Activated CD8-positive, alpha-beta memory T cell treated with anti-CD3 and anti-CD28 coated beads for 48 hours (primary cell): ENCODE results near the gene ATXN2.
A peak's percentile ranks its signal among the peaks of the same experiment; 100 is the strongest.
"Not testable (repeated sequence)": the region's sequence is repeated elsewhere in the genome, so short reads cannot be mapped to it uniquely, and the experiment has no call there.

Experiments used
- DNase-seq, 3 experiments: peaks; one replicate each; pipeline ENCODE4 v3.0.0-alpha.2; 2020; ENCODE audit warnings: low read depth in 2 of 3, low spot score in 2 of 3

ATXN2 gene

DNA sequence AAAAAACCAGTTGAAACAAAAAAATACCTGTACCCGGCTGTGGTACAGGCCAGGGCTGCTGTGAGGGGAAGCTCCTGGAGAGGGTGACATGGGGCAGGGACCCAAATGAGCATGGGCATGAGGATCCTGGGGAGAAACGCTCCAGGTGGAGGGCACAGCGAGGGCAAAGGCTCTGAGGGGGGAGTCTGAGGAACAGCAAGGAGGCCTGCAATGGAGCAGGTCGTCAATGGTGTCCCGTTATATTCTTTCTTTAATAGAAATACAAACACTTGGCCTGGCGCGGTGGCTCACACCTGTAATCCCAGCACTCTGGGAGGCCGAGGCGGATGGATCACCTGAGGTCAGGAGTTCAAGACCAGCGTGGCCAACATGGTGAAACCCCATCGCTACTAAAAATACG is 1.9 kb upstream of the ATXN2 start:
- DNase-seq: not testable (repeated sequence)

DNA sequence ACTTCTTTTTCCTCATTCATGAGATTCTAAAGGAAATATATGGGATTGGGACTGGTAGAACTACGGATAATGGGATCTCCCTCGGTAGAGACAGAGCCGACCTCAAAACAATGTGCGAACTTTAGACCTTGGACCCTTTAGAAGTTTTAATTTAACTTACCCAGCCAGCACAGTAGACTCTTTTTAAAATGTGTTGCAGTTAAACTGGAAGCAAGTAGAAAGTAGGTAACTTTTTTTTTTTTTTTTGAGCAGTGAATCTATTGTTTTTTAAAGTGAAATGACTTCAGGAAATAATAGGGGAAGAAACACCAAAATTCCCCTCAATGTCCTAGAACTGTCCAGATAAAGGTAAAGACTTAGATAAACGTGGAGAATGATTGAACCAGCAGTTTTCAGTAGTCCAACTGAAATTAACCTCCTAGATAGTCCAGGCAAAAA is 1.1 kb upstream of the ATXN2 start:
- no peak for DNase-seq

DNA sequence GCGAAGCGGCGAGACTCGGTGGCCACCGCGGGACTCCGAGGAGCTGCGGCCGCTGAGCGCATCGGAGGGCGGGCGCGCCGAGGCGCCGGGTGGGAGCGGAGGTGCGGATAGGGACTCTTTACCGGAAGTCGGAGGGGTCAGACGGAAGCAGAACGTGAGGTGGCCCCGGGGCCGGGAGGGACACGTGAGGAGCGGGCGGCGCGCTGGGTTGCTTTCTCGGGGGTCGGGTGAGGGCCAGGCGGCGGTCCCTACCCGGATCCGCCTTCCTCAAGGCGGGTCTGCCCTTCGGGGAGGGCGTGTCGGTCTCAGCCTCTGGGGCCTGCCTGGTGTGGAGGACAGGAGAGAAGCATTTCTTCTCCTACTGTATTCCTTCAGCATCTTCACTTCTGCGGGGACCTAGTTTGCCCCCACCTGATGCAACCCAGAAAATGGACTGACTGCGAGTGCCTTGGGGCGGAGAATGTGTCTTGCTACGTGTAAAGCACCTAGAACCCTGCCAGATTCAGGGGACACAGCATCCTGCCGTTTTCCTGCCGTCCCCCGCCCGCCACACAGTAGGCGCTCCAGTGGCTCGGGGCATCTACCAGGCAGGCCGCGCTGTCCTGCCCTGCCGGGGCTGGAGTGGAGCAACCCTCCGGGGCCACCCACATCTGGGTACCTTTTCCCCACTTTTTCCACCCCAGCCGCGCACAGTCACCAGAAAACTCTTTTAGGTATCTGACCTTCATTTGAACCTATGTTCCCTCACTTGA is 514 bp upstream of the ATXN2 start:
- DNase-seq: peak; percentile 80 to 90 (median 81)

DNA sequence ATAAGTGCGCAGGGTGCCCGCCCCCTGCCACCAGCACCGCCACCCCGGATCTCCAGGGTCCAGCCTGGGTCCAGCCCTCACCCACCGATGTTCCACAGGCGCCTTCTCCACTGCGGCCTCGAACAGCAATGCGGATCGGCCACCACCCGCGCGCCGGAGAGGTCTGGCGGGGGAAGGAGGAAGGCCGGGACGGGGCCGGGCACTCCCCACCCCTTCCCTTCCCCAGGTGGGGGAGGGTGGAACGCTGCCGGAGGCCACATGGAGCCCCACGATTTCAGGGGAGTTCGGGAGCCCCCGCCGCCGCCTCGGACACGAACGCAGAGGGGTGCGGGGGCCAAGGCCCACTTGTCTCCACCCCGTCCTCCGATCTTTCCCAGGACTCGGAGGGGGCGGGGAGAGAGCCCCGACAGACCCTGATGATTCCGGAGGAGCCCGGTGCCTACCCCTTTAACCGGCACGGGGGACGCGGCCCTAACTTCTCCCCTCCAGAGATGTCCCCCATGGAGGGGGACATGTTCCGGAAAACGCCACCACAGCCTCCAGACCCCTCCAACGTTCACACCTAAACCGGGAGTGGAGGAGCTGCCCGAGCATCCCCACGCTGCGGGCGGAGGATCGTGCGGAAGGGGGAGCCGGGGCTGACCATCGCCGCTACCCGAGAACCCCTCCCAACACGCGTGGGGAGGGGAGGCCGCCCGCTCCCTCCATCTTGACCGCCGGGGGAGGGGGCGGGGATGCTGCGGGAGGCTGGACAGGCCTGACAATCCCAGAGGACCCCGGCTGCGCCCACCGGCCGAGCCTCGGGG is 1.1 kb downstream of the ATXN2 start:
- DNase-seq: peak in 2 of 3 experiments; percentile 8 to 15

DNA sequence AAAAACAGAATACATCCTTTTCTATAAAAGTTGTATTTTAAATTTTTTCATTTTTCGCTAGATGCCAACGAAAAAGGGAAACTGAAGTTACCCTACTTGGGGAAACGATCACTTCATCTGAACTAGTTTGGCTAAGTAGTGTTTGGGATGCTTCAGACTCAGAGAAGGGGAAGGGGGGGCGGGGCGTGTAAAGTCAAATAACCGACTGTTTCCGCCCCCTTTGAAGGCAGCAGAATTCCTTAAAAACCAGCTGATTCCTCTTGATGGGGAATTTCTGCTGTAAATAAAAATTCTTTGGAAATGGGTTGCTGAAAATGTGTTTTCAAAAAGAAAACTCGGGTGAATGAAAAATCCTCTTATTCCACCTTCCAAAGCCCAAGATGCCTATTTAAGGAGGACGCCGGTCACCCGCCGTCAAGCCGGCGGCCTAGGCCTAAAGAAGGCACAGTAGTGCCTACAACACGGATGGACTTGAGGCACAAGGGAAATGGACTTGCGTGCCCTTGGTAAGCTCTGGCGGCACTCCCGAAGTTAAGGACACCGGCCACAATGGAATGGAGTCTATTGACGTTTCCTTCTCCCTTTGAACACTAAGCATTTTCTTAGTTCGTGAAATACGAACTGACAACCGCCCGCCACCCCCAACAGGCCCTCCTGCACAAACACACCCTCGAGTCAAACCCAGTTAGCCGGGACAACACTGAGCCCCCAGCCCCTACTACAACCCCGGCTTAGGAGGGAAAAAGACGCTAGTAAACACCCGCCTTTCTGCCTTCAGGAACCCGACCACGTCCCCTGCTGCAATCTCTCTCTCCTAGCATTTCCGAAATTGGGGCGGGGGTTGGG is 1.9 kb downstream of the ATXN2 start:
- DNase-seq: peak in 2 of 3 experiments; percentile 2 to 5

DNA sequence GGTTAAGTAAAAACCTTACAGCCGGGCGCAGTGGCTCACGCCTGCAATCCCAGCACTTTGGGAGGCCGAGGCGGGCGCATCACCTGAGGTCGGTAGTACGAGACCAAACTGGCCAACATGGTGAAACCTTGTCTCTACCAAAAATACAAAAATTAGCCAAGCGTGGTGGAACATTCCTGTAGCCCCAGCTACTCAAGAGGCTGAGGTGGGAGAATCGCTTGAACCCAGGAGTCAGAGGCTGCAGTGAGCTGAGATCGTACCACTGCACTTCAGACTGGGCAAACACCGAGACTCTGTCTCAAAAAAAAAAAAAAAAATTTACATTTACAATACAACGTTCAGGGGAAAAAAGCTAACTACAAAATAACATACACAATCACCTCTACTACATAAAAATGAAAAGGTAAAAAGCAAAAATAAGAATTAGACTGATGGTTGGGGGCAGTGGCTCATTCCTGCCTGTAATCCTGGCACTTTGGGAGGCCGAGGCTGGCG is 3.7 kb downstream of the ATXN2 start:
- DNase-seq: not testable (repeated sequence)

DNA sequence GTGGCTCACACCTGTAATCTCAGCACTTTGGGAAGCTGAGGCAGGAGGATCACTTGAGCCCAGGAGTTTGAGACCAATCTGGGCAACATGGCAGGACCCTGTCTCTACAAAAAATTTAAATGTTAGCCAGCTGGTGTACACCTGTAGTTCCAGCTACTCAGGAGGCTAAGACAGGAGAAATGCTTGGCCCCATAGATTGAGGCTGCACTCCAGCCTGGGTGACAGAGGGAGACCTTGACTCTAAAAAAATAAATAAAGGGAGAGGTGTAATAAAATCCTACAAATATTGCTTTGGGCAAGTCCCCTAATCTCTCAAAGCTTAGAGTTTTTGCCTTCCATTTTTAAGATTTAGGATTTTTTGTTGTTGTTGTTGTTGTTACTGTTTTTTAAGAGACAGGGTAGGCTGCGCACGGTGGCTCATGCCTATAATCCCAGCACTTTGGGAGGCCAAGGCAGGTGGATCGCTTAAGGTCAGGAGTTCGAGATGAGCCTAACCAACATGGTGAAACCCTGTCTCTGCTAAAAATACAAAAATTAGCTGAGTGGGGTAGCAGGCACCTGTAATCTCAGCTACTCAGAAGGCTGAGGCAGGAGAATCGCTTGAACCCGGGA is 7.6 kb downstream of the ATXN2 start:
- DNase-seq: not testable (repeated sequence)

DNA sequence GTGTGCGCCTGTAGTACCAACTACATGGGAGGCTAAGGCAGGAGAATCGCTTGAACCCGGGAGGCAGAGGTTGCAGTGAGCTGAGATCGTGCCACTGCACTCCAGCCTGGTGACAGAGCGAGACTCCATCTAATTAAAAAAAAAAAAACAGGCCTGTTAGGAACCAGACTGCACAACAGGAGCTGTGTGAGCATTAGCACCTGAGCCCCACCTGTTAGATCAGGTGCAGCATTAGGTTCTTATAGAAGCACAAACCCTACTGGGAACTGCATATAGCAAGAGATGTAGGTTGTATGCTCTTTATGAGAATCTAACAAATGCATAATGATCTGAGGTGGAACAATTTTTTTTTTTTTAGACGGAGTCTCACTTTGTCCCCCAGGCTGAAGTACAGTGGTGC is 8.6 kb downstream of the ATXN2 start:
- DNase-seq: no peak

DNA sequence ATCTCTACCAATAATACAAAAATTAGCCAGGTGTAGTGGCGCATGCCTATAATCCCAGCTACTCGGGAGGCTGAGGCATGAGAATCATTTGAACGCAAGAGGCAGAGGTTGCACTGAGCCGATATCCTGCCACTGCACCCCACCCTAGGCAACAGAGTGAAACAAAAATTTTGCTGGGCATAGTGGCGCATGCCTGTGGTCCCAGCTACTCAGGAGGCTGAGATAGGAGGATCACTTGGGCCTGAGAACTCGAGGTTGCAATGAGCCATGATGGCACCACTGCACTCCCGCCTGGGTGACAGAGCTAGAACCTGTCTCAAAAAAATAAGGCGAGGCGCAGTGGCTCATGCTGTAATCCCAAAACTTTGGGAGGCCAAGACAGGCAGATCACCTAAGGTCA is 9.5 kb downstream of the ATXN2 start:
- no peak for DNase-seq

DNA sequence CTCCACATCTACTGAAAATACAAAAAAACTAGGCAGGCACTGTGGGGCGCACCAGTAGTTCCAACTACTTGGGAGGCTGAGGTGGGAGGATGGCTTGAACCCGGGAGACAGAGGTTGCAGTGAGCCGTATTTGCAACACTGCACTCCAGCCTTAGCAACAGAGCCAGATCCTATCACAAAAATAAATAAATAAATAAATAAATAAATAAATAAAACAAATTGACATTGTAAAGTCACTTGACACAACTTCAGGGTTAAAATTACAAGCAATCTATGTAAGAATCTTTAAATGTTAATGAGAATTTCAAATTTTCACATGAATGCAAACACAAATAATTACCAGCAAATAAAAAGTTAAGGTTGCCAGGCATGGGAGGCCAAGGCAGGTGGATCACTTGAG is 11.1 kb downstream of the ATXN2 start:
- no peak for DNase-seq

DNA sequence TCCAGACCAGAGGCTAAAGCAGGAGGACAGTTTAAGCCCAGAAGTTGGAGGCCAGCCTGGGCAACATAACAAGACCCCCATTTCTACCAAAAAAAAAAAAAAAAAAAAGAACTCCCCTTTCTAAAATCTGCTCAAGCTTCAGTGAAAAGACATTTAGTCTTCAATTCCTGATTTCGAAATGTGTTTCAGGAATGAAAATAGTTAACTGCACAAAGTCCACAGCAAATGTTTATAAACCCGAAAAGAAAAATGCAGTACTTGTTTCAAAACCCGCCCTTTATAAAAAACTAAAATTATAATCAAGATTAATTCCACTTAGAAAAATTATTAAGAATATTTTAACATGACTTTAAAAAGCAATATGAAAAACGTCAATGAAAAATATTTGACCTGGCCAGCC is 12.1 kb downstream of the ATXN2 start:
- no peak for DNase-seq

DNA sequence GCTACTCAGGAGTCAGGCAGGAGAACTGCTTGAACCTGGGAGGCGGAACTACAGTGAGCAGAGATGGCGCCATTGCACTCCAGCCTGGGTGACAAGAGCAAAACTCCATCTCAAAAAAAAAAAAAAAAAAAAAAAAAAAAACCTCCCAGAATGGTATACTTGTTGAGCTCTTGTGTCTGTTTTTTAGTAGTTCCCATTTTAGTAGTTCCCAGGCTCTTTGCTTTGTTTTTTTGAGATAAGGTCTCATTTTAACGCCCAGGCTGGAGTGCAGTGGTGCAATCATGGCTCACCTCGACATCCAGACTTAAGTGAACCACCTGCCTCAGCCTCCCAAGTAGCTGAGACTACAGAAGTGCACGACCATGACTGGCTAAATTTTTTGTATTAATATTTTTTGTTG is 13.4 kb downstream of the ATXN2 start:
- no peak for DNase-seq

DNA sequence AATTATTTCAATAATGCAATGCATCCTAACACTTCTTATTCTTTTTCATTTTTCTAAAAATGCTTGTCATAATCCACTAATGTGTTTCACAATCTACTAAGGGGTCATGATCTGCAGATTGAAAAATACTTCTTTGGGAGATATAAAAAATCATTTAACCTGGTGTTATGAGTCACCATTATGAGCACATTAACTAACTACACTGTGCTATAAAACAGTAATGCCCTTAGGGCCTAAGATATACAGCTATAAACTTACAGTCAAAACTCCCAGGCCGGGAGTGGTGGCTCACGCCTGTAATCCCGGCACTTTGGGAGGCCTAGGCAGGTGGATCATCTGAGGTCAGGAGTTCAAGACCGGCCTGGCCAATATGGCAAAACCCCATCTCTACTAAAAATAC is 14.2 kb downstream of the ATXN2 start:
- no peak for DNase-seq

DNA sequence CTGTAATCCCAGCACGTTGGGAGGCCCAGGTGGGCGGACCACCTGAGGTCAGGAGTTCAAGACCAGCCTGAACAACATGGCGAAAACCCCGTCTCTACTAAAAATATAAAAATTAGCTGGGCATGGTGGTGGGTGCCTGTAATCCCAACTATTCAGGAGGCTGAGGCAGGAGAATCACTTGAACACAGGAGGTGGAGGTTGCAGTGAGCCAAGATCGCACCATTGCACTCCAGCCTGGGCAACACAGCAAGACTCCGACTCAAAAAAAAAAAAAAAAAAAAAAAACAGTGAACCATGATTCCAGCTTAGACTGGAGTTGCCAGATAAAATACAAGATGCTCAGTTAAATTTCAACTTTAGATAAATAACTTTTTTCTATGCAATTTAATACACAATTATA is 15.6 kb downstream of the ATXN2 start:
- DNase-seq: not testable (repeated sequence)

DNA sequence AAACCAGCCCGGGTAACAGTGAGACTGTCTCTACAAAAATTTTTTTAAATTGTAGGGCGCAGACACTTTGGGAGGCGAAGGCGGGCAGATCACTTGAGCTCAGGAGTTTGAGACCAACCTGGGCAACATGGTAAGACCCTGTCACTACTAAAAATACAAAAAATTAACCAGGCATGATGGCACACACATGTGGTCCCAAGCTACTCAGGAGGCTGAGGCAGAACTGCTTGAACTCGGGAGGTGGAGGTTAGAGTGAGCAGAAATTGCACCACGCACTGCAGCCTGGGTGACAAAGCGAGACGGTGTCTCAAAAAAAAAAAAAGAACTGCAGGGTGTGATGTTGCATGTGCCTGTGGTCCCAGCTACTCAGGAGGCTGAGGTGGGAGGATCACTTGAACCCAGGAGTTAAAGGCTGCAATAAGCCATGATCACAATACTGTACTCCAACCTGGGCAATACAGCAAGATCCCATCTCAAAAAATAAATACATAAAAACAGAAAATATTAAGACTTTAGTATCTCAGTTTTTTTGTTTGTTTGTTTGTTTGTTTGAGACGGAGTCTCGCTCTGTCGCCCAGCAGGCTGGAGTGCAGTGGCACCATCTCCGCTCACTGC is 16.9 kb downstream of the ATXN2 start:
- DNase-seq: no peak

DNA sequence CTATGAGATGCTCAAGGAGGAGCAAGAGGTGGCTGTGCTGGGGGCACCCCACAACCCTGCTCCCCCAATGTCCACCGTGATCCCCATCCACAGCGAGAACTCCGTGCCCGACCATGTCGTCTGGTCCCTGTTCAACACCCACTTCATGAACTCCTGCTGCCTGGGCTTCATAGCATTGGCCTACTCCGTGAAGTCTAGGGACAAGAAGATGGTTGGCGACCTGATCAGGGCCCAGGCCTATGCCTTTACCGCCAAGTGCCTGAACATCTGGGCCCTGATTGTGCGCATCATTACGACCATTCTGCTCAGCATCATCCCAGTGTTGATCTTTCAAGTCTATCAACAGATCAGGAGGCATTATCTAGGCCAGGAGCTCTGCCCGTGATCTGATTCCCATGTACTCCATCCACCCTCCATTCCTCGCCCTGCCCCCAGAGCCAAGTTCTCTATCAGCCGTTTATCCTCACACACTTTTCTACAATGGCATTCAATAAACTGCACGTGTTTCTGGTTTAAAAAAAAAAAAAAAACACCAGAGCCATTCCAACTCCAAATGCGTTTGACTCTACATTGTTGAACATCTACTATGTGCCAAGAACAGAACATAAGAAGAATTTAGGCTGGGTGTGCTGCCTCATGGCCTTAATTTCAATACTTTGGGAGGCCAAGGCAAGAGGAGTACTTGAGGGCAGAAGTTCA is 17.5 kb downstream of the ATXN2 start:
- DNase-seq: no peak

DNA sequence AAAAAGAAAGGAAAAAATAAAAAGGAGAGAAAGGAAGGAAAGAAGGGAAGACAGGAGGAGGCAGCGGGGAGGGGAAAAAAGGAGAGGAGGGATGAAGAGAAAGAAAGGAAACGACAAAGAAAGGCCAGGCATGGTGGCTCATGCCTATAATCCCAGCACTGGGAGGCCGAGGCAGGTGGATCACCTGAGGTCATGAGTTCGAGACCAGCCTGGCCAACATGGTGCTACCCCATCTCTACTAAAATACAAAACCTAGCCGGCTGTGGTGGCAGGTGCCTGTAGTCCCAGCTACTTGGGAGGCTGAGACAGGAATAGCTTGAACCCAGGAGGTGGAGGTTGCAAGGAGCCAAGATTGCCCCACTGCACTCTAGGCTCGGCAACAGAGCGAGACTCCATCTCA is 18.4 kb downstream of the ATXN2 start:
- no peak for DNase-seq

DNA sequence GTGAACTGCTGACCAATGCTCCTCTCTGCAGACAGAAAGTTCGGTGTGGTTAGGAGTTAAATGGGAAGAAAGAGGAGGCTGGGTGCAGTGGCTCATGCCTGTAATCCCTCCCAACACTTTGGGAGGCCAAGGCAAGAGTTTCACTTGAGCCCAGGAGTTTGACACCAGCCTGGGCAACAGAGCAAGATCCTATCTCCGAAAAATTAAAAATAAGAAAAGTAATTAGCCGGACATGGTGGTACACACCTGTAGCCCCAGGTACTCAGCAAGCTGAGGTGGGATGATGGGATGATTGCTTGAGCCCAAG is 19.0 kb downstream of the ATXN2 start:
- DNase-seq: no peak

DNA sequence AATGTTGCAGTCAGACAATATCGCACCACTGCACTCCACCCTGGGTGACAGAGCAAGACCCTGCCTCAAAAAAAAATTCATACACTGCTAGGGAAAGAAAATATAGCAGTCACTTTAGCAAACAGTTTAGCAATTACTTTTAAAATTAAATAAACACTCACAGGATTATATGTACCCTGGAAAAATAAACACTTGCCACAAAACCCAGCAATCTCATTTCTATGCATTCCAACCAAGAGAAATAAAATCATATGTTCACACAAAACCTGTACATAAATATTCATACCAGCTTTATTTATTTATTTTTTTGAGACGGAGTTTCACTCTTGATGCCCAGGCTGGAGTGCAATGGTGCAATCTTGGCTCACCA is 20.2 kb downstream of the ATXN2 start:
- no peak for DNase-seq

DNA sequence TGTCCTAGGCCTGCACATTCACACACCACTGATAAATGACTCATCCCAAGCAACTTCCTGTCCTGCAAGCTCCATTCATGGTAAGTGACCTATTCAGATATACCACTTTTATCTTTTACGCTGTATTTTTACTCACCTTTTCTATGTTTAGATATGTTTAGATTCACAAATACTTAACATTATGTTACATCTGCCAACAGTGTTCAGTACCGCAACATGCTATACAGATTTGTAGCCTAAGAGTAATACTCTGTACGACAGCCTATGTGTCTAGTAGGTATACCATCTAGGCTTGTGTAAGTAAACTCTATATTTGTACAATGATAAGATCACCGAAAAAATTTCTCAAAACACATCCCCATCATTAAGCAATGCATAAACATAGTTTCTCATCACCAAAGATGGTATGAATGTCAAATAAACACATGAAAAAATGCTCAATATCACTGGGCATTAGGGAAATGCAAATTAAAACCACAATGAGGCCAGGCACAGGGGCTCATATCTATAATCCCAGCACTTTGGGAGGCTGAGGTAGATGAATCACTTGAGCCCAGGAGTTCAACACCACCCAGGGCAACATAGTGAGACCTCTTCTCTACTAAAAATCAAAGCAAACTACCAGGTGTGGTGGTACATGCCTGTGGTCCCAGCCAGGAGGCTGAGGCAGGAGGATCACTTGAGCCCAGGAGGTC is 20.7 kb downstream of the ATXN2 start:
- DNase-seq: no peak
